A549 treated with AZD2906 at 1 μM for 4 hours (cell line): ENCODE data around the gene PKNOX2. TPM values are rescaled to one million over a fixed set of nuclear protein-coding genes. Genes with fewer than 3 reads are reported as not detected.

ENCODE experiments used
- total RNA-seq: library from RNA; stranded (reverse); fragments of 200-300 nt; extraction: Qiagen RNA extraction; gene quantifications from 5 replicates; pipeline ENCODE4 v1.2.3, GENCODE V29; 2022

Gene PKNOX2
- total RNA-seq = 0.02 TPM in 1 of 5 replicates, not detected in the others

GRCh38 chr11:125164422-125165110 lies at the start of gene PKNOX2:
TSS of gene PKNOX2 (plus strand) at chr11:125164751. CDS start at chr11:125351306, 186,555 bp downstream.

Other genes with a start within 250 kb of the PKNOX2 start
- gene HEPN1, start 245.5 kb upstream of the PKNOX2 start, total RNA-seq = not detected in 5 replicates
- not detected in 5 replicates for gene HEPACAM, start 228.7 kb upstream of the PKNOX2 start, total RNA-seq
- 0.41 to 0.62 TPM (median 0.53 TPM) in 5 replicates for gene CCDC15, start 210.5 kb upstream of the PKNOX2 start, total RNA-seq
- gene SLC37A2, start 101.4 kb upstream of the PKNOX2 start, total RNA-seq = 0.04 to 0.16 TPM (median 0.11 TPM) in 5 replicates
- 18.9 to 22.3 TPM (median 22.1 TPM) in 5 replicates for gene TMEM218, start 53.1 kb upstream of the PKNOX2 start, total RNA-seq